ENCODE data around the gene TIMM17B. TPM values are rescaled to one million over a fixed set of nuclear protein-coding genes. Genes with fewer than 3 reads are reported as not detected.

TIMM17B gene
- polyA plus RNA-seq, 2 of the 4 experiments (the other 2 are of a cell fraction): 68.9 to 76.9 TPM

GRCh38 chrX:48897157-48897624, 377 bp downstream of the TIMM17B start:
- no peak for FAIRE-seq

GRCh38 chrX:48896611-48897011, 957 bp downstream of the TIMM17B start:
- ChIA-PET CTCF (interaction anchor here (0.6 to 1.2 kb wide), 4 partner anchors 9 to 228 kb away, joined by 3 read pairs; no protein-coding TSS in a partner anchor), POLR2A (interaction anchor here (1.9 kb wide), 1 partner anchor 29 kb away, joined by 12 read pairs; no protein-coding TSS in a partner anchor)
- peaks cover 20% of the 10 kb centered on the region for H3K4me1 ChIP-seq
- no peak for TF ChIP-seq POLR2AphosphoS2 (conservative IDR thresholded peaks at IDR 0.05; ENCODE audit: low read length)
- TF ChIP-seq ESRRA (IDR thresholded peaks at IDR 0.05; ENCODE audit: borderline replicate concordance, low read length): no peak
- TF ChIP-seq E2F6 (IDR thresholded peaks at IDR 0.05; ENCODE audit: borderline replicate concordance, low read depth): no peak
- no peak for TF ChIP-seq ZC3H11A (IDR thresholded peaks at IDR 0.05)
- TF ChIP-seq RAD21 (conservative IDR thresholded peaks at IDR 0.05 in 1 of 2, IDR thresholded peaks at IDR 0.05 in 1 of 2): no peak
- TF ChIP-seq NPAS2 (CRISPR knock-in tag; IDR thresholded peaks at IDR 0.05; ENCODE audit: borderline replicate concordance): no peak
- TF ChIP-seq MAX (IDR thresholded peaks at IDR 0.05): no peak
- no peak for TF ChIP-seq RNF2 (IDR thresholded peaks at IDR 0.05; ENCODE audit: borderline replicate concordance, low read depth)
- no peak for TF ChIP-seq JUN (IDR thresholded peaks at IDR 0.05)
- TF ChIP-seq ZNF302 (CRISPR knock-in tag; IDR thresholded peaks at IDR 0.05): no peak
- no peak for TF ChIP-seq SREBF2 (IDR thresholded peaks at IDR 0.05)
- H3K27ac ChIP-seq: peak overlapping the region; percentile 94 to 97
- FAIRE-seq (no peak), ATAC-seq (no peak), DNase-seq (ENCODE audit: low read depth in 1 of 2, low spot score in 1 of 2) (no peak)
- 53% methylated on average over 3 of the region's 9 CpGs for WGBS (ENCODE audit: missing lambda C conversion rate)
- no peaks in the 10 kb centered on the region for H3K9me3 ChIP-seq
- H3K4me2 ChIP-seq: peak overlapping the region; percentile 73
- H3K4me3 ChIP-seq: peak overlapping the region; percentile 87

More at GRCh38 chrX:48897157-48897624, 377 bp downstream of the TIMM17B start:
- H3K4me1 ChIP-seq: peaks cover 17% of the 10 kb centered on the region
- ChIA-PET CTCF (interaction anchor here (0.7 to 1.6 kb wide), 5 partner anchors 9 to 80 kb away, joined by 3 read pairs; no protein-coding TSS in a partner anchor), POLR2A (interaction anchor here (1.0 to 1.9 kb wide), 11 partner anchors 14 to 258 kb away, joined by 3 to 15 read pairs (median 4); partner anchors contain the start of genes HDAC6, OTUD5 and SLC35A2)
- no peaks in the 10 kb centered on the region for H3K9me3 ChIP-seq
- peak overlapping the region; percentile 73 for H3K4me2 ChIP-seq
- WGBS (ENCODE audit: missing lambda C conversion rate): under 1% methylated on average over 21 of the region's 38 CpGs
- ATAC-seq (peak; percentile 73 to 75), DNase-seq (ENCODE audit: low read depth in 1 of 2, low spot score in 1 of 2) (peak; percentile 63 to 90)
- TF ChIP-seq MAX (IDR thresholded peaks at IDR 0.05): peak; percentile 31; the same call in 1 of the 2 replicates
- TF ChIP-seq BCL3 (IDR thresholded peaks at IDR 0.05): no peak
- TF ChIP-seq GATA3 (IDR thresholded peaks at IDR 0.05; ENCODE audit: borderline replicate concordance): peak; percentile 26
- peak; percentile 6 for TF ChIP-seq CHD2 (IDR thresholded peaks at IDR 0.05; ENCODE audit: low read length, partially characterized antibody)
- no peak for TF ChIP-seq BHLHE40 (IDR thresholded peaks at IDR 0.05; ENCODE audit: low read depth, low read length)
- 0 out of 2 replicates have a peak, but pooled peaks have one; percentile 21 for TF ChIP-seq FOSB (CRISPR knock-in tag; IDR thresholded peaks at IDR 0.05)
- H3K27ac ChIP-seq: peak overlapping the region; percentile 94 to 97
- H3K4me3 ChIP-seq: peak overlapping the region; percentile 87

GRCh38 chrX:48894891-48895290, 2.7 kb downstream of the TIMM17B start:
- H3K4me3 ChIP-seq: no peak overlapping the region
- no peak overlapping the region for H3K4me2 ChIP-seq
- no peak for ATAC-seq
- WGBS (ENCODE audit: missing lambda C conversion rate): 87% methylated on average over 6 of the region's 6 CpGs
- ChIA-PET CTCF (no interaction called here), POLR2A (no interaction called here)
- H3K27ac ChIP-seq: no peak overlapping the region
- no peak for TF ChIP-seq KDM5A (IDR thresholded peaks at IDR 0.05)
- TF ChIP-seq EHMT2 (IDR thresholded peaks at IDR 0.05; ENCODE audit: low read depth): no peak
- no peak for TF ChIP-seq RAD21 (conservative IDR thresholded peaks at IDR 0.05 in 1 of 2, IDR thresholded peaks at IDR 0.05 in 1 of 2)
- no peak for TF ChIP-seq EP300 (IDR thresholded peaks at IDR 0.05)
- no peak for TF ChIP-seq NPAS2 (CRISPR knock-in tag; IDR thresholded peaks at IDR 0.05; ENCODE audit: borderline replicate concordance)
- no peak for TF ChIP-seq HOXB13 (CRISPR knock-in tag; IDR thresholded peaks at IDR 0.05; ENCODE audit: low read depth)
- TF ChIP-seq HOXA7 (CRISPR knock-in tag; IDR thresholded peaks at IDR 0.05): no peak
- TF ChIP-seq ZFP36 (IDR thresholded peaks at IDR 0.05; ENCODE audit: borderline replicate concordance, partially characterized antibody): no peak
- TF ChIP-seq E2F6 (IDR thresholded peaks at IDR 0.05; ENCODE audit: borderline replicate concordance, low read depth): no peak
- FAIRE-seq: no peak
- H3K9me3 ChIP-seq: no peaks in the 10 kb centered on the region
- DNase-seq (ENCODE audit: low read depth in 1 of 2, low spot score in 1 of 2): no peak
- H3K4me1 ChIP-seq: peaks cover 24% of the 10 kb centered on the region

Data from A549 (cell line).